PC-3 (cell line): Measurements from ENCODE around the gene HNRNPLL. TPM values are rescaled to one million over a fixed set of nuclear protein-coding genes. Genes with fewer than 3 reads are reported as not detected.

Source experiments
- ATAC-seq: fragments of 200-7000 bp; cut with Tn5 transposase; 2 replicates; pipeline ENCODE4 v1.9.1; 2020; ENCODE audit warnings: mild to moderate bottlenecking, moderate library complexity
- BruUV-seq: library from RNA; stranded (reverse); fragments of 400-500 nt; replicated peaks from 2 replicates; lab custom pipeline; 2021; lab: Mats Ljungman, UMichigan
- CTCF ChIA-PET: fragments of 300-600 bp; sonication (Branson Sonifier 250); formaldehyde crosslinking; loops from one replicate; lab custom pipeline; 2022; ENCODE audit warnings: antibody characterized with exemption; lab: Charles Lee
- POLR2A ChIA-PET: fragments of 300-600 bp; sonication (Branson Sonifier 250); formaldehyde crosslinking; loops from one replicate; lab custom pipeline; 2022; ENCODE audit warnings: antibody characterized with exemption; ENCODE audit not compliant: unreplicated experiment; lab: Charles Lee
- DNase-seq: peaks from one replicate; pipeline ENCODE4 v3.0.0-alpha.2; 2015
- H2AFZ ChIP-seq: fragments of 300-600 bp; sonication (generic); 2 replicates; pipeline ENCODE4 v1.6.0; 2016; ENCODE audit warnings: antibody characterized with exemption, low read length
- H3F3A ChIP-seq: fragments of 300-600 bp; sonication (generic); one replicate; pipeline ENCODE4 v1.6.0; 2017; ENCODE audit warnings: antibody characterized with exemption, low read length, control low read depth, mild to moderate bottlenecking; ENCODE audit not compliant: unreplicated experiment
- H3K27ac ChIP-seq: fragments of 300-600 bp; sonication (generic); 2 replicates; pipeline ENCODE4 v1.5.1; 2016; ENCODE audit warnings: mild to moderate bottlenecking, low read length
- H3K27me3 ChIP-seq: fragments of 300-600 bp; sonication (generic); 2 replicates; pipeline ENCODE4 v1.6.1; 2016; ENCODE audit warnings: low read length, mixed read lengths
- H3K36me3 ChIP-seq: fragments of 300-600 bp; sonication (generic); 2 replicates; pipeline ENCODE4 v1.6.1; 2016; ENCODE audit warnings: low read depth, mixed run types, low read length, mixed read lengths
- H3K4me1 ChIP-seq: fragments of 300-600 bp; sonication (generic); 2 replicates; pipeline ENCODE4 v1.5.1; 2016; ENCODE audit warnings: low read length; ENCODE audit not compliant: insufficient read depth
- H3K4me2 ChIP-seq: fragments of 300-600 bp; sonication (generic); 2 replicates; pipeline ENCODE4 v1.6.0; 2016; ENCODE audit warnings: low read length
- H3K4me3 ChIP-seq: fragments of 300-600 bp; sonication (generic); 2 replicates; pipeline ENCODE4 v1.5.1; 2016; ENCODE audit warnings: mild to moderate bottlenecking, low read length, mixed read lengths
- H3K79me2 ChIP-seq: fragments of 300-600 bp; sonication (generic); 2 replicates; pipeline ENCODE4 v1.6.1; 2017; ENCODE audit warnings: low read length, mixed read lengths
- H3K9ac ChIP-seq: fragments of 300-600 bp; sonication (generic); 2 replicates; pipeline ENCODE4 v1.6.0; 2016; ENCODE audit warnings: mild to moderate bottlenecking, low read length
- H3K9me2 ChIP-seq: fragments of 300-600 bp; sonication (generic); replicated peaks from 2 replicates; pipeline ENCODE4 v1.6.1; 2016; ENCODE audit warnings: mixed run types, low read length, mixed read lengths
- H3K9me3 ChIP-seq: fragments of 300-600 bp; sonication (generic); 2 replicates; pipeline ENCODE4 v1.6.1; 2016; ENCODE audit warnings: low read length, mixed read lengths
- H4K20me1 ChIP-seq: fragments of 300-600 bp; sonication (generic); 2 replicates; pipeline ENCODE4 v1.6.1; 2016; ENCODE audit warnings: low read length, mixed read lengths
- EZH2 ChIP-seq: fragments of 300-600 bp; sonication (generic); IDR thresholded peaks from one replicate; pipeline ENCODE4 v1.6.1; 2017; ENCODE audit warnings: antibody characterized with exemption, mild to moderate bottlenecking, low read length; ENCODE audit not compliant: unreplicated experiment
- EZH2phosphoT487 ChIP-seq: fragments of 300-600 bp; sonication (generic); IDR thresholded peaks from 2 replicates; pipeline ENCODE4 v1.6.1; 2018; ENCODE audit warnings: mild to moderate bottlenecking, antibody characterized with exemption, low read length, borderline replicate concordance
- intact Hi-C: fragments of 100-400 bp; cut with micrococcal nuclease; formaldehyde crosslinking; loops from 2 replicates; pipeline ENCODE4 v1.9.0; 2023
- total RNA-seq: library from RNA; depleted of rRNA; stranded (reverse); fragments of >200 nt; gene quantifications from 2 replicates; pipeline ENCODE4 v1.2.3, GENCODE V29; 2014
- TF ChIP-seq, protein P1 (sequence below): fragments of 300-600 bp; sonication (generic); conservative IDR thresholded peaks from 2 replicates; pipeline ENCODE4 v1.5.1; 2017; ENCODE audit warnings: antibody characterized with exemption, low read depth, mild to moderate bottlenecking, low read length

Gene HNRNPLL
- total RNA-seq, 1 experiment from 2014 or later: 30.1 TPM

DNA sequence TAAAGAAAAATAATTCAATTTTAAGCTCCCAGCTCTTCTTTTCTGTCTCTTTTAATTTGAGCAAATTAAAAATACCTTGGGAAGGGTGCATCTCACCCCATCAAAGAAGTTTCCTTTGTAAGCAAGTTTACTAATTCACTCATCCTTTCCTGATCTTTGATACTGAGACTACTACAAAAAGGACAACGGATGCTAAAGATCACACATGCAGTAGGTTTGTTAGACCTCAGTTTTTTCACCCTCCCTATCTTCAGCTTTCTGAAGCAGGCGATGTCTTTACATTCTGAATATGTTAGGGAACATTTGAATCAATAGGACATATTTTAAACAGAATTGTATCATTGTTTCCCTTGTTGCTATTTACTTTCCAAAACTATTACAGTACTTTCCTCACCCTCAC, 6.0 kb upstream of the HNRNPLL start:
- Histone ChIP-seq H3F3A (no peaks in the 10 kb centered on the region), H3K79me2 (no peaks in the 10 kb centered on the region), H3K27ac (no peak overlapping the region), H3K9me3 (no peaks in the 10 kb centered on the region), H4K20me1 (no peaks in the 10 kb centered on the region), H3K4me1 (peaks cover 26% of the 10 kb centered on the region), H3K36me3 (no peaks in the 10 kb centered on the region), H3K9ac (no peak overlapping the region), H2AFZ (no peak overlapping the region), H3K9me2 (no peaks in the 10 kb centered on the region), H3K4me3 (no peak overlapping the region), H3K4me2 (no peak overlapping the region), H3K27me3 (no peaks in the 10 kb centered on the region)
- CTCF ChIA-PET: no interaction called here
- POLR2A ChIA-PET: no interaction called here
- ATAC-seq: no peak
- intact Hi-C loops: no loop called here
- DNase-seq: no peak
- no TSS peak for BruUV-seq
- TF ChIP-seq EZH2phosphoT487 (no peak), EZH2 (no peak)
- TF ChIP-seq, protein P1, sequence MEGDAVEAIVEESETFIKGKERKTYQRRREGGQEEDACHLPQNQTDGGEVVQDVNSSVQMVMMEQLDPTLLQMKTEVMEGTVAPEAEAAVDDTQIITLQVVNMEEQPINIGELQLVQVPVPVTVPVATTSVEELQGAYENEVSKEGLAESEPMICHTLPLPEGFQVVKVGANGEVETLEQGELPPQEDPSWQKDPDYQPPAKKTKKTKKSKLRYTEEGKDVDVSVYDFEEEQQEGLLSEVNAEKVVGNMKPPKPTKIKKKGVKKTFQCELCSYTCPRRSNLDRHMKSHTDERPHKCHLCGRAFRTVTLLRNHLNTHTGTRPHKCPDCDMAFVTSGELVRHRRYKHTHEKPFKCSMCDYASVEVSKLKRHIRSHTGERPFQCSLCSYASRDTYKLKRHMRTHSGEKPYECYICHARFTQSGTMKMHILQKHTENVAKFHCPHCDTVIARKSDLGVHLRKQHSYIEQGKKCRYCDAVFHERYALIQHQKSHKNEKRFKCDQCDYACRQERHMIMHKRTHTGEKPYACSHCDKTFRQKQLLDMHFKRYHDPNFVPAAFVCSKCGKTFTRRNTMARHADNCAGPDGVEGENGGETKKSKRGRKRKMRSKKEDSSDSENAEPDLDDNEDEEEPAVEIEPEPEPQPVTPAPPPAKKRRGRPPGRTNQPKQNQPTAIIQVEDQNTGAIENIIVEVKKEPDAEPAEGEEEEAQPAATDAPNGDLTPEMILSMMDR: no peak

DNA sequence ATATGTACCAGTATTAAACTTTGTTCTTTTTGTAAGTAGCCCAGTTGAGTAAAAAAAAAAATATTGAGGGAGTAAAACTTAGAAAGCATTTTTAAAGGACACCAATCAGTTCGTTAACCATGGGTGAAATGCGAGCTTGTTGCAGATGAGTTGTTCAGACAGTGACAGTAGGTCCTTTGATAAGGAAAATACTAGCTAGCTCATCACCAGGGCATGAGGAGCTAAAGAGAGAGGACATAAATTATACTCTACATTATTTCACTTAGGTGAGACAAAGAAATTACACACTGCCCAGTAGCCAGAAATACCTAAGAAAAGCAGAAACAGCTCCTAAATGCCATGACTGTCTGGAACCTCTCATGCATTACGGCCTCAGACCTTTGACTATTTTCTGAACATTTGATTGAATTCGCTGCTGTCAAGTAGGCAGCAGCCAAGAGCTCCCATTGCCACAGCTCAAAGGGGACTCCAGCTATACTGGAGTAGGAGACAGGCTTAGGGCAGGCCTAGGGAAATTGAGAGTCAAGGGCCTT, 2.6 kb upstream of the HNRNPLL start:
- Histone ChIP-seq H3K9me2 (no peaks in the 10 kb centered on the region), H4K20me1 (peaks cover 12% of the 10 kb centered on the region), H3K79me2 (peaks cover 21% of the 10 kb centered on the region), H3K4me3 (no peak overlapping the region), H3K9ac (no peak overlapping the region), H3K27me3 (no peaks in the 10 kb centered on the region), H3K4me1 (peaks cover 16% of the 10 kb centered on the region), H3K27ac (no peak overlapping the region), H3K4me2 (no peak overlapping the region), H3K9me3 (no peaks in the 10 kb centered on the region), H3K36me3 (no peaks in the 10 kb centered on the region), H2AFZ (no peak overlapping the region), H3F3A (no peaks in the 10 kb centered on the region)
- intact Hi-C loops: no loop called here
- CTCF ChIA-PET: interaction anchor here (0.6 to 0.8 kb wide), 2 partner anchors 121 to 290 kb away, joined by 3 to 4 read pairs; no protein-coding TSS in a partner anchor
- POLR2A ChIA-PET: no interaction called here
- no peak for DNase-seq
- ATAC-seq: no peak
- TF ChIP-seq EZH2 (no peak), EZH2phosphoT487 (no peak)
- TF ChIP-seq, protein P1: no peak
- no TSS peak for BruUV-seq
